AG04450 (cell line): ENCODE measurements around the gene ISL2. TPM values are rescaled to one million over a fixed set of nuclear protein-coding genes. Genes with fewer than 3 reads are reported as not detected.

Experiments used
- CTCF ChIA-PET: fragments of 300-600, 350-600 bp; formaldehyde crosslinking; extraction: SDS; loops from one replicate; lab custom pipeline; 2022; ENCODE audit warnings: antibody characterized with exemption, inconsistent platforms; lab: Charles Lee
- POLR2A ChIA-PET: fragments of 350-600 bp; formaldehyde crosslinking; extraction: SDS; loops from one replicate; lab custom pipeline; 2021; ENCODE audit warnings: antibody characterized with exemption, inconsistent platforms; lab: Yijun Ruan, JAX
- DNase-seq: peaks from one replicate; pipeline ENCODE4 v3.0.0-alpha.2; 2011; ENCODE audit warnings: low read depth, low spot score
- H3K27ac ChIP-seq: one replicate; pipeline ENCODE4 v1.5.1; 2012; ENCODE audit warnings: low read depth, low read length, control low read depth
- H3K27me3 ChIP-seq: one replicate; pipeline ENCODE4 v1.6.0; 2012; ENCODE audit warnings: low read length; ENCODE audit not compliant: control insufficient read depth, insufficient read depth
- H3K4me3 ChIP-seq: 2 replicates; pipeline ENCODE4 v1.5.1; 2011; ENCODE audit warnings: mild to moderate bottlenecking, low read depth, low read length, control low read depth
- H3K9me3 ChIP-seq: 2 replicates; pipeline ENCODE4 v1.5.1; 2012; ENCODE audit warnings: low read length; ENCODE audit not compliant: control insufficient read depth, insufficient read depth
- CTCF ChIP-seq: IDR thresholded peaks from 2 replicates; pipeline ENCODE4 v1.5.1; 2011; ENCODE audit warnings: low read depth, low read length, control low read depth, inconsistent platforms
- polyA plus RNA-seq: library from polyadenylated mRNA; depleted of rRNA; stranded (reverse); fragments of >200 nt; gene quantifications from 2 replicates; pipeline ENCODE4 v1.2.3, GENCODE V29; 2011

ISL2 gene
- polyA plus RNA-seq, 1 experiment = 0.83 TPM

GRCh38 chr15:76363251-76363650 is 26.7 kb downstream of the ISL2 start:
- Histone ChIP-seq H3K27me3 (no peaks in the 10 kb centered on the region), H3K27ac (no peak overlapping the region), H3K9me3 (no peaks in the 10 kb centered on the region), H3K4me3 (no peak overlapping the region)
- POLR2A ChIA-PET = no interaction called here
- CTCF ChIA-PET = no interaction called here
- no peak for TF ChIP-seq CTCF
- DNase-seq = no peak

GRCh38 chr15:76366714-76367113 is 30.1 kb downstream of the ISL2 start:
- H3K4me3 ChIP-seq = no peak overlapping the region
- H3K27me3 ChIP-seq = no peaks in the 10 kb centered on the region
- ChIA-PET CTCF (no interaction called here), POLR2A (no interaction called here)
- DNase-seq = no peak
- no peak overlapping the region for H3K27ac ChIP-seq
- no peaks in the 10 kb centered on the region for H3K9me3 ChIP-seq
- no peak for TF ChIP-seq CTCF

GRCh38 chr15:76368122-76368621 is 31.6 kb downstream of the ISL2 start:
- DNase-seq = no peak
- ChIA-PET CTCF (no interaction called here), POLR2A (no interaction called here)
- Histone ChIP-seq H3K27ac (no peak overlapping the region), H3K9me3 (no peaks in the 10 kb centered on the region), H3K27me3 (no peaks in the 10 kb centered on the region), H3K4me3 (no peak overlapping the region)
- TF ChIP-seq CTCF = no peak

GRCh38 chr15:76376029-76376428 is 39.5 kb downstream of the ISL2 start:
- Histone ChIP-seq H3K9me3 (no peaks in the 10 kb centered on the region), H3K27ac (no peak overlapping the region), H3K27me3 (no peaks in the 10 kb centered on the region), H3K4me3 (no peak overlapping the region)
- no peak for DNase-seq
- CTCF ChIA-PET = interaction anchor here (0.6 to 1.0 kb wide), 3 partner anchors 31 to 306 kb away, joined by 3 to 5 read pairs (median 3); no protein-coding TSS in a partner anchor
- POLR2A ChIA-PET = no interaction called here
- TF ChIP-seq CTCF = no peak

- POLR2A ChIA-PET = no interaction called here
- no peak for DNase-seq
- Histone ChIP-seq H3K9me3 (no peaks in the 10 kb centered on the region), H3K27me3 (no peaks in the 10 kb centered on the region), H3K4me3 (no peak overlapping the region), H3K27ac (no peak overlapping the region)
- CTCF ChIA-PET = no interaction called here
- no peak for TF ChIP-seq CTCF
Measured at GRCh38 chr15:76376816-76377215, 40.2 kb downstream of the ISL2 start.
